Measurements from ENCODE around the gene LCP1.
"Not testable (repeated sequence)": the region's sequence is repeated elsewhere in the genome, so short reads cannot be mapped to it uniquely, and the experiment has no call there.

The LCP1 gene

GRCh38 chr13:46166947-46167610 lies 14.9 kb downstream of the LCP1 start:
- no peaks in the 10 kb centered on the region for H3K4me1 ChIP-seq
- no peak overlapping the region for H3K4me3 ChIP-seq (ENCODE audit: low read depth, low read length)
- no peak for TF ChIP-seq CTCF (IDR thresholded peaks at IDR 0.05; ENCODE audit: low read depth, low read length)
- no peaks in the 10 kb centered on the region for H3K36me3 ChIP-seq
- H3K27me3 ChIP-seq = no peaks in the 10 kb centered on the region
- DNase-seq = no peak
- no peaks in the 10 kb centered on the region for H3K9me3 ChIP-seq

GRCh38 chr13:46166224-46166584 lies 15.8 kb downstream of the LCP1 start:
- H3K4me3 ChIP-seq (ENCODE audit: low read depth, low read length) = no peak overlapping the region
- H3K9me3 ChIP-seq = no peaks in the 10 kb centered on the region
- no peaks in the 10 kb centered on the region for H3K36me3 ChIP-seq
- H3K27me3 ChIP-seq = no peaks in the 10 kb centered on the region
- no peak for TF ChIP-seq CTCF (IDR thresholded peaks at IDR 0.05; ENCODE audit: low read depth, low read length)
- no peak for DNase-seq
- no peaks in the 10 kb centered on the region for H3K4me1 ChIP-seq

GRCh38 chr13:46165485-46166223 lies 16.3 kb downstream of the LCP1 start:
- DNase-seq = no peak
- no peaks in the 10 kb centered on the region; the same call in 1 of the 2 replicates for H3K4me1 ChIP-seq
- no peaks in the 10 kb centered on the region for H3K36me3 ChIP-seq
- TF ChIP-seq CTCF (IDR thresholded peaks at IDR 0.05; ENCODE audit: low read depth, low read length) = no peak
- no peaks in the 10 kb centered on the region for H3K27me3 ChIP-seq
- no peak overlapping the region for H3K4me3 ChIP-seq (ENCODE audit: low read depth, low read length)
- H3K9me3 ChIP-seq = no peaks in the 10 kb centered on the region

- Histone ChIP-seq H3K4me1 (no peaks in the 10 kb centered on the region; the same call in 1 of the 2 replicates), H3K4me3 (ENCODE audit: low read depth, low read length) (no peak overlapping the region), H3K36me3 (no peaks in the 10 kb centered on the region), H3K9me3 (no peaks in the 10 kb centered on the region), H3K27me3 (no peaks in the 10 kb centered on the region)
- no peak for TF ChIP-seq CTCF (IDR thresholded peaks at IDR 0.05; ENCODE audit: low read depth, low read length)
- DNase-seq = no peak
Observed at GRCh38 chr13:46164661-46165060, 17.3 kb downstream of the LCP1 start.

GRCh38 chr13:46162741-46163140 lies 19.2 kb downstream of the LCP1 start:
- not testable (repeated sequence) for H3K4me1 ChIP-seq; H3K27me3 ChIP-seq; H3K4me3 ChIP-seq (ENCODE audit: low read depth, low read length); H3K36me3 ChIP-seq; DNase-seq; H3K9me3 ChIP-seq

GRCh38 chr13:46160471-46161066 lies 21.4 kb downstream of the LCP1 start:
- no peaks in the 10 kb centered on the region for H3K9me3 ChIP-seq
- no peaks in the 10 kb centered on the region; the same call in 1 of the 2 replicates for H3K27me3 ChIP-seq
- H3K4me3 ChIP-seq (ENCODE audit: low read depth, low read length) = no peak overlapping the region
- H3K4me1 ChIP-seq = no peaks in the 10 kb centered on the region; the same call in 1 of the 2 replicates
- DNase-seq = peak; percentile 19
- H3K36me3 ChIP-seq = no peaks in the 10 kb centered on the region
- peak; percentile 86 for TF ChIP-seq CTCF (IDR thresholded peaks at IDR 0.05; ENCODE audit: low read depth, low read length)
